ENCODE measurements around the gene TAP2. TPM values are rescaled to one million over a fixed set of nuclear protein-coding genes. Genes with fewer than 3 reads are reported as not detected.
A peak's percentile ranks its signal among the peaks of the same experiment; 100 is the strongest.

Gene TAP2
- total RNA-seq, 1 donor, result 20.6 TPM

- DNase-seq (ENCODE audit: insufficient read length, low spot score, missing footprints), result peak; percentile 87
- Histone ChIP-seq H3K4me1 (ENCODE audit: insufficient read depth, low read length) (peaks cover 14% of the 10 kb centered on the region), H4K20me1 (ENCODE audit: insufficient read depth, low read length) (no peaks in the 10 kb centered on the region), H3K27ac (ENCODE audit: low read depth, low read length) (peak overlapping the region; percentile 92), H3K4me3 (ENCODE audit: insufficient read depth, low read length) (peak overlapping the region; percentile 92), H3K79me2 (ENCODE audit: insufficient read depth, low read length) (peaks cover 25% of the 10 kb centered on the region), H3K4me2 (ENCODE audit: insufficient read depth, low read length) (peak overlapping the region; percentile 79), H3K36me3 (ENCODE audit: insufficient read depth, low read length) (peaks cover 31% of the 10 kb centered on the region), H3K27me3 (ENCODE audit: insufficient read depth, low read length) (no peaks in the 10 kb centered on the region), H2AFZ (ENCODE audit: low read length) (peak overlapping the region; percentile 99), H3K9me3 (ENCODE audit: low read depth, low read length) (no peaks in the 10 kb centered on the region)
- TF ChIP-seq CTCF (IDR thresholded peaks at IDR 0.05; ENCODE audit: extremely low read depth, low read depth, low read length), result no peak
Observed at GRCh38 chr6:32854376-32855178, 16.0 kb upstream of the TAP2 start.

- peaks cover 14% of the 10 kb centered on the region for H3K4me1 ChIP-seq (ENCODE audit: insufficient read depth, low read length)
Observed at GRCh38 chr6:32853541-32854375, 15.2 kb upstream of the TAP2 start, which contains the start of the genes PSMB9 and TAP1. TSS of gene PSMB9 (plus strand) at chr6:32854192. CDS start at chr6:32854230, 38 bp downstream. TSS of gene TAP1 (minus strand) at chr6:32853704. CDS start at chr6:32853636, 68 bp downstream.

GRCh38 chr6:32852844-32853540, 14.5 kb upstream of the TAP2 start:
- peak overlapping the region; percentile 92 for H3K27ac ChIP-seq (ENCODE audit: low read depth, low read length)
- peak; percentile 88 for DNase-seq (ENCODE audit: insufficient read length, low spot score, missing footprints)
- peaks cover 25% of the 10 kb centered on the region for H3K79me2 ChIP-seq (ENCODE audit: insufficient read depth, low read length)
- H3K36me3 ChIP-seq (ENCODE audit: insufficient read depth, low read length), result peaks cover 36% of the 10 kb centered on the region
- no peaks in the 10 kb centered on the region for H4K20me1 ChIP-seq (ENCODE audit: insufficient read depth, low read length)
- H2AFZ ChIP-seq (ENCODE audit: low read length), result peak overlapping the region; percentile 100
- peak overlapping the region; percentile 92 for H3K4me3 ChIP-seq (ENCODE audit: insufficient read depth, low read length)
- no peaks in the 10 kb centered on the region for H3K9me3 ChIP-seq (ENCODE audit: low read depth, low read length)
- H3K27me3 ChIP-seq (ENCODE audit: insufficient read depth, low read length), result no peaks in the 10 kb centered on the region
- peaks cover 14% of the 10 kb centered on the region for H3K4me1 ChIP-seq (ENCODE audit: insufficient read depth, low read length)
- TF ChIP-seq CTCF (IDR thresholded peaks at IDR 0.05; ENCODE audit: extremely low read depth, low read depth, low read length), result no peak
- H3K4me2 ChIP-seq (ENCODE audit: insufficient read depth, low read length), result peak overlapping the region; percentile 79

More at GRCh38 chr6:32853541-32854375, 15.2 kb upstream of the TAP2 start, which contains the start of the genes PSMB9 and TAP1:
- Histone ChIP-seq H3K4me3 (ENCODE audit: insufficient read depth, low read length) (peak within 1 kb of the TSS; percentile 92), H2AFZ (ENCODE audit: low read length) (peak within 1 kb of the TSS; percentile 100), H3K9me3 (ENCODE audit: low read depth, low read length) (no peaks in the 10 kb centered on the region), H3K79me2 (ENCODE audit: insufficient read depth, low read length) (peaks cover 25% of the 10 kb centered on the region), H3K36me3 (ENCODE audit: insufficient read depth, low read length) (peaks cover 28% of the 10 kb centered on the region), H3K27ac (ENCODE audit: low read depth, low read length) (peak within 1 kb of the TSS; percentile 92), H3K4me2 (ENCODE audit: insufficient read depth, low read length) (peak within 1 kb of the TSS; percentile 79), H4K20me1 (ENCODE audit: insufficient read depth, low read length) (no peaks in the 10 kb centered on the region), H3K27me3 (ENCODE audit: insufficient read depth, low read length) (no peaks in the 10 kb centered on the region)
- TF ChIP-seq CTCF (IDR thresholded peaks at IDR 0.05; ENCODE audit: extremely low read depth, low read depth, low read length), result peak; percentile 59
- DNase-seq (ENCODE audit: insufficient read length, low spot score, missing footprints), result peak; percentile 99

All from osteoblast (primary cell).